D341Med (cell line): Measurements from ENCODE around the gene CDKN1A.
A peak's percentile ranks its signal among the peaks of the same experiment; 100 is the strongest.
"Not testable (repeated sequence)": the region's sequence is repeated elsewhere in the genome, so short reads cannot be mapped to it uniquely, and the experiment has no call there.

Source experiments
- DNase-seq: peaks from one replicate; pipeline ENCODE4 v3.0.0; 2012; ENCODE audit warnings: low spot score

CDKN1A gene

DNA sequence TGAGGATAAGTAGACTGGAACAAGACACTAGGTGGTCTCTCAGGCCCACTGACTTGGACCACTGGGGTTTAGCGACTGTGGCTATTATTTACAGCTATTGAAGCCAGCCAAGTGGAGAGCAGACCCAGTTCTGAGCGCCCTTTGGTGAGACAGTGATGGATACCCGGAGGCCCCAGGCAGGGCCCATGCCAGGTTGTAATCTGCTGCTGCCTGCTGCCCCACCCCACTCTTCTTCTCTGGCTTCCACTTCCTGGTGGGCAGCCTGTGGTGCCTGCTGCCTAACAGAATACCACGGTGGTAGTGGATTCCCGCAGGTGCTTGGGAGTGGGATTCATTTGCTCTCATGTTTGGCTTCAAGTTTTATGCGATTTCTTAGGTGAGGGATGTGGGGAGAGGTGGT is 19.7 kb downstream of the CDKN1A start:
- no peak for DNase-seq

DNA sequence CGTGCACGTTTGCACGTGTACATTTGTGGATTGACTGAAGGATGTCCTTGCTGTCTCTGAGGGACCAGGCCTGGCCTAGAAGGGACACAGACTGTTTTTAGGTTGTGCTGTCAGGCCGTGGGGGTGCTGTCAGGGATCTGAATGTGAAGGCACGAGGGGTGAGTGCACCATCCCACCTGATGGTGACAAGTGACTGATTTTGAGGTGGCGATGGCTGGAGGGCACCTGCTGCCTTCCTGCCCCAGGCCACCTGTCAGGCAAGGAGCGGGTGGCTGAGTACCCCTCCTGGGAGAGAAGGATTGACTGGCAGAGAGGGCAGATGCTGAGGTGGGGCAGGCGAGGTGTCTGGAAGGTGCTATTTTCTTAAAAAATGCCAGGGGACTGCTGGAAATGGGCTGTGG is 20.4 kb downstream of the CDKN1A start:
- no peak for DNase-seq

DNA sequence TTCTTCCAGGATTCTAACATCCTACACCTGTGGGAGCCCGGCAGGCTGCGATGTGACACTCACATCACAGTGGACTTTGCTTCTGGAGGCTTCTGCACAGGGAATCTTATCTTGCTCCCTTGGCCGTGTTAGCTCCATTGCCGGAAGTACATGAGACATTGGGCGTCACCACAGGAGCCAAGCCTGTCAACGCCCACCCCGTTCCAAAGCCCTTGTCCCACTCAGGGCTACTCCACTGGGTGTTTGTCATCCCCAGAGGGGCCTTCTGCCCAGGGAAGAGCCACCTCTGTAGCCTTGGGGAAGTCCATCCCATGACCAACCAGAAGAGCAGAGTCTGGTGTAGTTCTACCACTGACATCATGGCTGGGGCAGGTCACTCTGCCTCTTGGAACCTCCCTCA is 20.8 kb downstream of the CDKN1A start:
- DNase-seq = no peak

DNA sequence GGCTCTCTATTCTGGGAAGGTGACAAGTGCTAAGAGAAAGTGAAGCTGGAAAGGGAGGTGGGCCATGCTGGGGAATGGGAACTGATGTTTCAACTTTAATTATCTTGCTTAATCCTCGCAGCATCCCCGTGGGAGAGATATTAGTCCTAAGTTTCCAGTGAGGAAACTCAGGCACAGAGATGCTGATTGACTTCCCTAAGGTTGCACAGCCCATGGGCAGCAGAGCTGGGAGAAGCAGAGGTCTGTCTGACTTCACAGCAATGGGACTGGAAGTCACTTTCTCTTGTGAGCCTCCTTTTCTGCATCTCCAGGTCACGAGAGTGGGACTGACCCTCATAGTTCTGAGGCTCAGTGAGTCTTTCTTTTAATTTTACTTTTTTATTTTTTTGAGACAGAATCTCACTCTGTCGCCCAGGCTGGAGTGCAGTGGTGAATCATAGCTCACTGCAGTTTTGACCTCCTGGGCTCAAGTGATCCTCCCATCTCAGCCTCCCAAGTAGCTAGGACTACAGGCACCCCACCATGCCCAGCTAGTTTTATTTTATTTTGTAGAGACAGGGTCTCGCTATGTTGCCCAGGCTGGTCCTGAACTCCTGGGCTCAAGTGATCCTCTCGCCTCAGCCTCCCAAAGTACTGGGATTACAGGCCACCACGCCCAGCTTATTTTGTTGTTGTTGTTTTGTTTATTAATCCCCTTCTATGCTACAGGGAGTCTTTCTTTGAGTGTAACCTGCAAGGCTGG is 21.7 kb downstream of the CDKN1A start:
- DNase-seq = no peak

DNA sequence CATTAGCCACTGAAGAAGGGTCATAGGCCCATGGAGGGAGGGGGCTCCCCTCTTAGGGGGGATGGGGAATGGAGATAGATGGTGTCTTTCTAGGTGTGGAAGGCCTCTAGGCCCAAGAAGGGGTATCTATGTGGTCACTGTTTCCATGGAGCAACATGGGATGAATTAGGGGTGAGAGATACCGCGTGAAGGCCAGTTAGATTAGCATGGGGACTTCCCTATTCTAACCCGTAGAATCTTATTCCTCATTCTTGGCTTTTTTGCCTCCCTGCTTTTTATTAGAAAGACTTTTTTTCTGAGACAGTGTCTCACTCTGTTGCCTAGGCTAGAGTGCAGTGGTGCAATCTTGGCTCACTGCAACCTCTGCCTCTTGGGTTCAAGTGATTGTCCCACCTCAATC is 22.3 kb downstream of the CDKN1A start:
- DNase-seq = no peak

DNA sequence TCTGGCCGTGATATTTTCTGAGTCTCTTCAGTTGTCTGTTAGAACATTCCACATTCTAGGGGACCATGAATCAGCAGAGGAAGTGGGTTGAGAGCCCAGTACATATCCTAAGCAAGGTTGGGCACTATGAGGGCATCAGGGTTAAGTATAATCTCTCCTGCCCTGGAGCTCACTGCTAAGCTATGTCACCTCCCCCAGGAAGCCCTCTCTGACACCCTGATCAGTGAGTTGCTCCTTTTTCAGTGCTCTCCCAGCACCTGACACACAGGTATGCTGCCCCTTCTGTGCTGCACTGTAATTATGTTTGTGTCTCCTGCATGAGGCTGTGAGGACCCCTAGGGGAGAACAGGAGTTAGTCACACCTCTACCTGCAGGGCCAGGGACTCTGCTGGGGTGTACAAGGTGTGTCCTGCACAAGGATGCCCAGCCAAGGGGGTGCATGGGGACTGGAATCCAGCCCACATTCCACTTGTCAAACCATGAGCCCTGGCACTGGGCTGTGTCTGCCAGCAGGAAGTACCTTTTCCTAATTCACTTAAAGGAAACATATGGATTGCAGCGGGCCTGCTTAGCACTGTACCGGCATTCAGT is 23.0 kb downstream of the CDKN1A start:
- no peak for DNase-seq

DNA sequence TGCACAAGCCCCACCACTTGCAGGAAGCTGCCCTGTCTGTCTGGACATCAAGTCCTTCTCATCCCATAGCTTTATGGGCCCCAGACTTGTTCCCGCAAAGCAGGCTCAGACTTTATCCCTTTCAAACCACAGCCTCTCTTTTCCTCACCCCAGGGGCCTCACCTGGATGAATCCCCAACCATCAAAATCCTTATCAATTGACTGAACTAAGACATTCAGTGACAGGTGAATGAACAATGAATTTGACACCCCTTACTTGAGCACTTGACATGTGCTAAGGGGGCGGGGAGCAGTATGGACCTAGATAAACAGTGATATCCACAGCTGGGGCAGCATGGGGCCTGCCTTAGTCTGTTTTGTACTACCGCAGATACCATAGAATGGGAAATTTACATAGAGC is 24.1 kb downstream of the CDKN1A start:
- DNase-seq = no peak

DNA sequence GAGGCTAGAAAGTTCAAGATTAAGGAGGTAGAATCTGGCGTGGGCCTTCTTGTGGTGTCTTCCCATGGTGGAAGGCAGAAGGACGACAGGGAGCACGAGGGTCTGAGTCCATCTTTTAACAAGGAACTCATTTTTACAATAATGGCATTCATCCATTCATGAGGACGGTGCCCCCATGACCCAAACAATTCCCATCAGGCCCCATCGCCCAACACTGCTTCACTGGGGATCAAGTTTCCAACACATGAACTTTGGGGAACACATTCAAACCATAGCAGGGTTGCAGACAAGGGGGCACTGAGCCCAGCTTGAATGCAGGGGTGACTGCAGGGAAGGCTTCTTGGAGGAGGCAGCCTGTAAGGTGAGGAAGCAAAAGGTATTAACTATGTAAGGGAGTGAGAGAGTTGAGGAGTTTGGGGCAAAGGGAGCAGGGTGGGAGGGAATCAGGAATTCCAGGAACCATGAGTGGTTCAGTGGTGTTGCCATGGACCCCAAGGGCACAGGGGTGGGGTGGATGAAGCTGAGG is 24.6 kb downstream of the CDKN1A start:
- DNase-seq = no peak

DNA sequence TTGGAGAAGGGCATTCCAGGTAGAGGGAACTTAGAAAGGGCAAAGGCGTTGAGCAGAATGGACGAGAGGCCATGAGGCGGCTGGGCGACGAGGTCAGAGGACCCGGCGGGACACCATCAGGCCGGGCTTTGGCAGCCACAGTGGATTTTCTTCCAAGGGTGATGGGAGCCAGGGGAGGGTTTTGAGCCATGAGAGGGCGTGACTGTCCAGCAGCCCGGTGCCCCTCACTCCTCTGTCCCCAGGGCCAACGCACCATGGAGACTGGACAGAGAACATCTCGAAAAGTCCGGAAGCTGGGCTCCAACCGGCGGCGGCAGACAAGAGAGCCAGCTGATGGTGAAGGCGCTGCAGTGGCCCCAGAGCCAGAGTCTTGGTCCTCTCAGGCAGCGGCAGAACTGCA is 25.5 kb downstream of the CDKN1A start:
- DNase-seq = no peak

DNA sequence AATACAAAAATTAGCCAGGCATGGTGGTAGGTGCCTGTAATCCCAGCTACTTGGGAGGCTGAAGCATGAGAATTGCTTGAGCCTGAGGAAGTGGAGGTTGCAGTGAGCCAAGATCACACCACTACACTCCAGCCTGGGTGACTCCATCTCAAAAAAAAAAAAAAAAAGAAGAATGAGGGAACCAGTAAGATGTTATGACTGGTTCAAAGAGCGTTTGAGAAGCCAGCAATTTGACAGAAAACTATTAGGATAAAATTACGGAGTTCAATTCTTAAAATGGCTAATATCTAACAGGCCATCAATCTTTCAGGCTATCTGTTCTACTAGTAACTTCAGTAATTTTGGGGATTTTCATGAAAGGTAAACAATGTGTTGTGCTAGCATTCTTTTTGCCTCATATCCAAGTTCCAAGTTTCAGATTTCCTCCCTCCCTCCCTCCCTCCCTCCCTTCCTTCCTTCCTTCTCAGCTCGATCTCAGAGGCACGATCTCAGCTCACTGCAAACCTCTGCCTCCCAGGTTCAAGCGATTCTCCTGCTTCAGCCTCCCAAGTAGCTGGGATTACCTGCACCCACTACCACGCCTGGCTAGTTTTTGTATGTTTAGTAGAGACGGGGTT is 26.6 kb downstream of the CDKN1A start:
- not testable (repeated sequence) for DNase-seq

DNA sequence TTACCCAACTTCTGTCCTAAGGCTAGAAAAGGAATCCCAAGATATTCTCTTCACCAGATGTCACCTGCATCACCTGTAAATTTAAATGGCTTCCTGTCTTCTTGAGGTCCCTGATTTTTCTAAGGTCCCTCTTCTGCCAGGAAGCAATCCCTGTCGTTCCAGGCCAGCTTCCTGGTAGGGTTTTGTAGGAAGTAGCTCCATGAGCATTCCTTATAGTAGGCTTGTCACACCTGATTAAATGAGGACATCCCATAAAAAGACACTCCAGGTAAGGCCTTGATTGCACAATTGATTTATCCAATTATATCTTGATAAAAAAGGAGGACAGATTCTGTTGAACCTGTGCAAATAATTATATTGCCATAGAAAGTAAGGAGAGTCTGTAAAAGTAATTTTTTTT is 27.8 kb downstream of the CDKN1A start:
- no peak for DNase-seq

DNA sequence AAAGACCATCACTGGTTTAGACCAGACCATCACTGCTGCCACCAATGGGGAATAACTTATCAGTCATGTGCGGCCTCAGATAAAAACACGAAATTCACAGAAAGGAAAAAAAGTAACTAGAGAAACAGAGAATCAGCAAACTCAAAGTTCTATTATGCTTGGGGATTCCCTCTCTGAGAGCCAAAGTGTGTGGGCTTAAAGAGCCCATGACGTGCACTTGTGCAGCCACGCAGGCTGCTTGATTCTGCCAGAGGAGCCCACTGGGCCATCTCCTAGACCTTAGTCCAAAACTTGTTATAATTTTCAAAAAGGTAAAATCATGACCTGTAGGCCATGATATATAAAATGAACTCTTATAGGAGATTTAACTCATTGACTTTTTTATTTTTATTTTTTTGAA is 34.3 kb downstream of the CDKN1A start:
- no peak for DNase-seq

DNA sequence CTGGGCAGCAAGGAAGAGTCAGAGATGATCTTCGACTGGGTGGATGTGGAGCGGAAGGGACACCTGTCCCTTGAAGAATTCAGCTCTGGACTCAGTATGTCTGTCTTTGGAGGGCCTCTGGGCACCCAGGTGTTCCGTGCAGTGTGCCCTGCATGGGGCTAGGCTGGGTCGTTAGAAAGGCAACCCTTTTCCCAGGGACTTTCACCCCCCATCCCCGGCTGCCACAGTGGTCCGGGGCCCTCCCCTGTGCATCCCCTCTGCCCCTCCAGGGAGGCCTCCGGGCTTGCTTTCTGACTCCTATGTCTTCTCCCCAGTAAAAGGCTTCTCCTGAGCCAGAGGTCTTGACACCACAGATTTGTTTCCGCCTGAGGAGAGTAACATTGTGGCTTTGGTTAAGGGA is 35.3 kb downstream of the CDKN1A start:
- no peak for DNase-seq

DNA sequence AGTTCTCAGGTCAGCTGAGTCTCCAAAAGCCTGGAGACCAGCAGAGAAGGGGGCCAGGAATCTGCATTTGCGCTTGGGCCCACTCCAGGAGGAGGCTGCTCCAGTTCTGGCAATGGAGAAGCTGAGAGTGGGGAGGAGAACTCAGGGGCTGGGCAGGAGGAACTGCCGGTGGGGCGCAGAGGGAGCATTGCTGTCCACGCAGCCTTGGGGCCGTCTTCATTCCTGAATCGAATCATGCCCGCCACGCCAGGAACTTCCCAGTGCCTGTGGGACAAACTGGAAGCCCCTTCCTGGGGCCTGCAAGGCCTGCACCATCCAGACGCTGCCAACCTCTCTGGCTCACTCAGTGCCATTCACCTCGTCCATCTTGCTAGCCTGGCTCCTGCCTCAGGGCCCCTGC is 36.0 kb downstream of the CDKN1A start:
- DNase-seq = no peak

DNA sequence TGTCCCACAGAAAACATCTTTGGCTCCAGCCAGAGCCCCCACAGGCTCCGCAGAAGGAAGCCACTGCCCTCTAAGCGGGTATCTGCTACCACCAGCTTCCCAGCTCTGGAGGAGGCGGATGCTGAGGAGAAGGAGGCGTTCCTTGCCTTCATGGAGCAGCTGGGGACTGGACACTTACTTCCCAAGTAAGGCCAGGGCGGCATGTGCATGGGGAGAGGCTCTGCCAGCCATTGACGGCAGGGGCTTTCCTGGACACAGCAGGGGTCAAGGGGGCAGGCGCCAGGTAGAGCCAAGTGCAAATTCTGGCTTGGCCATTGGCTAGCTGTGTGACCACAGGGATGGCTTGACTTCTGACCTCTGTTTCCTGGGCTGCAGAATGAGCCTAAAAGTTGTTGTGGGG is 37.0 kb downstream of the CDKN1A start:
- DNase-seq = no peak

DNA sequence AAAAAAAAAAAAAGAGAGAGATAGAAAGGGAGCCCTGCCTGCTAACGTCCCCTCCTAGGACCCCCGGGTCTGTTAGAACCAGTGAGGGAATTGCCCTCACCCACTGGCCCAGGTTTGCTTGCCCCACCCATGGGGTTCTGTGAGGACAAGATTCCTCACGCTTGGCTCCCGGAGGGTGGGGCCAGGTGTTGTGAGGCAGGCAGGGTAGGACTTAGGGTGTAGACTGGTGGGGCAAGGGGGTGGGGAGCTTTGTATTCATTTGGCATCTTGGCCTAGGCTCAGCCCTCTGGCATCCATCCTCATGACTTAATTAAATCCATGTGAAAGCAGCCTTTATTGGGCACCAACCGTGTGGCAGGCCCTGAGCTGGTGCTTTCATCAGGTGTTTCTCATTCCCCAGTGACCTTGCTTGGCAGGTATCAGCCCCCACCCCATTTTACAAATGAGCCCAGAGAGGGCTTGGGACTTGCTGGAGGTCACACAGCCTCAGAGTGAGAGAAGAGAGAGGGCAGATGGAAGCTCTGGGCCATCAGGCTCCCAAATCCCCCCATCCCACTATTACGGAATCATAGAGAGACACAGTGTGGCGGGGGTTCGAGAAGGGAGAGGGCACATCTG is 38.1 kb downstream of the CDKN1A start:
- DNase-seq = no peak

DNA sequence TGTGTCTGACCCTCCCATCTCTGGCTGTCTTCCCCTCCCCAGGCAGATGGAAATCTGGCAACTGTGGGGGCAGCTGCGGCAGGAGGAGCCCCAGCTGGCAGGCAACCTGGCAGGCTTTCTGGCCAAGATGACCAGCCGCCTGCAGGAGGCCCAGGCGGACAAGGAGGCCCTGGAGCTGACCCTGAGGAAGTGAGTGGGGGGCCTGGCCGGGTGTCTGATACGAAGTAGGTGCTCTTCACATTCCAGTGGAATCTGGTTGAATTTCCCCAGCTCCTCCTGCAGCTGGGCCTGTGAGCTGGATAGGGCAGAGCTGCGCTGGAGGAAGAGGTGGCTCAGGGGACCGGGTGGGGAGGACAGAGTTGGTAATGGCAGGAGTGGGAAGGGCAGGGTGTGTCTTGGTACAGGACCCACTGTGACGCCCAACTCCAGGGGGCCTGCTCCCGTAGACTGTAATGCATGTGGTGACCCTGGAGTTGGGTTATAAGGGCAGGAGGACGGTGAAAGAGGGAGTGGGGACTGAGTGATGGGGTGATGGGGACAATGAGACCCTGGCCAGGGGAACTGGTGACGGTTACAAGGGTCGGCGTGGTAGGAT is 38.8 kb downstream of the CDKN1A start:
- peak; percentile 15 for DNase-seq

DNA sequence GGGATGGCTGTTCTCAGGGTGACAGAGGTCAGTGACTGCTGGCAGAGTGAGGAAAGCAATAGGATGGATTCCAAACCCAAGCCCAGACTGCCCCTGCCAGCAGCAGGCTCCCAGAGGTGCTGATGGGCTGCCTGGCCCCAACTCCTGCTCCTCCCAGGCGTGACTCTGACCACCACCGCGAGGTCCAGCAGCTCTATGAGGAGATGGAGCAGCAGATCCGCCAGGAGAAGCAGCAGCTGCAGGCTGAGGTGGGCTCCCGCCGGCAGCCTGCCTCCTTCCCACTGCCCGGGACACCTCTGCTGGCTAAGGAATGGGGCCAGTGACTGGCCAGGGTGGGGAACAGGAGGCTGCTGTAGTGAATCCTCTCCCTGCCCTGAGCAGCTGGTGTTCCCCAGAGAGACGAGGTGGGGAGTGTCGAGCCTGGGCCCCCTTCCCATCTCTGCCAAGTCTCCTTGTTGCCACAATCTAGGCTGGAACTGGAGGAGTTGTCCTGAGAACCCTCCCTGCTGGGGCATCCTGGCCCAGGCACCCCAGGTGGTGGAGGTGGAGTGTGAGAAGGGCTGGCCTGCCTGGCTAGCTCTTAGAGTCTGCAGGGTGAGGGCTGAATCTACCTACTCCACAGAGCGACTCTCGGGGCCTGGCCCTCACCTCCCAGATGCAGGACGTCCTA is 39.5 kb downstream of the CDKN1A start:
- peak; percentile 29 for DNase-seq

DNA sequence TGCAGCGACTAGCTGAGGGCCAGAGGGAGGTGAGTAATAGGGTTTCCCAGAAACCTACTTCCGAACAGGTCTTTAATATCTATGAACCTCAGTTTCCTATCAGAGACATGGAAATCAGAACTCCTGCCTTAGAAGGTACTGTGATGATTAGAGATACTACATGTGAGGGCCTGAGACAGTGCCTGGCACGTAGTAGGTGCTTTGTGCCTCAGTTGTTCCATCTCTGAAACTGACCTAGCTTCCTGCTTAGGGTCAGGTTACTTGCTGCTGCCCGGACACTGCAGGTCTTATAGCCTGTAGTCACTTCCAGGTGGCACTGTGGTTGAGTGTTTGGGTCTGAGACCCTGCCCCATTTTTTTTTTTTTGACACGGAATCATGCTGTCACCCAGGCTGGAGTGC is 40.0 kb downstream of the CDKN1A start:
- DNase-seq = no peak

DNA sequence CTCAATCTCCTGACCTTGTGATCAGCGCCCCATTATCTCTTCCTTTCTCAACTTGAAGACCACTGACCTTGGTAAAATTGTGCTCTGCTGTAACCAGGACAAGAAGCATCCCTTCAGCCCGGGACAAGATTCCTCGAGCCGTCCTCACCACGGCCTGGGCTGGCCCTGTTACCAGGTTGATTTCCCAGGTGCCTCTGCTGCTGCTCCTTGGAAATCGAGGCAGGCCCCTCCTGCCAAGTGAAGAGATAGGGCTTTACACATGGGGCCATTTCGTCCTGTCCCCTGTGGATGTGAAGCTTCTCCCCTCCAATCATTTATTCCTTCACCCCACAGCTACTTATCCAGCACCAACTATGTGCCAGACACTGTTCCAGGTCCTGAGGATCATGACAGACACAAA is 40.6 kb downstream of the CDKN1A start:
- DNase-seq = peak; percentile 6

DNA sequence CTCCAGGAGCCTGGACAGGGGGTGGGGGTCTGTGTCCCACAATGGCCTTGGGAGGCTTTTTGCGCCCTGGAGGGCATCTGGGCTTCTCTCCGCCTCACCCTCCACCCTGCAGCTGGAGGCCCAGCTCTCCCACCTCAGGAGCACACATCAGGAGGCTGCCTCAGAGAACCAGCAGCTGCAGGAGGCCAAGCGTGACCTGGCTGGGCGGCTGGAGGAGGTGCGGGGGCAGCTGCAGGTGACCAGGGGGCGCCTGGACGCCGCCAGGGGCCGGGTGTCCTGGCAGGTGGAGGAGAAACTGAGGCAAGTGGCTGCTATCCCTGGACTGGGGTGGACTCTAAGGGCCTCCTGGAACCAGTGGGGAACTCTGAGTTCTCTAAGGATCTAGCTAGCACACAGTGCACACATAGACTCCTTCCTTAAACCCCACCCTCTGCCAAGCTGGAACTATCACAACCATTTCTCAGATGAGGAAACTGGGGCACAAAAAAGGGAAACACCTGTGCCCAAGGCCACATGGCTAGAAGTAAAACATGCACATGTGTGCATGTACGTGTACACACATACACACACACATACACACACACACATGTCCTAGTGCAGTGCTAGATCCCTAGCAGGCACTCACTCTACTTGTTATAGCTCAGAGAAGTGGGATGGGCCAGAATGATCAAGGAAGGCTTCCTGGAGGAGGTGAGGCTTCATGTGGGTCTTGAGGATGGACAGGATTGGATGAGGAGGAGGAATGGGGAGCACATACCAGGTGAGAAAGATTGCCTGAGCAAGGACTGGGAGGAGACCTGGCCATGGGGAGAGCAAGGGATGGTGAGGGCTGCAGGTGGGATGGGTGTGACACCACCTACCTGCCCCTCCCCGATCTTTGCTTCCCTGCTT is 42.0 kb downstream of the CDKN1A start:
- DNase-seq = no peak
